Progenitor cell of endocrine pancreas (in vitro differentiated cells): ENCODE results near the gene MCTP1. TPM values are rescaled to one million over a fixed set of nuclear protein-coding genes. Genes with fewer than 3 reads are reported as not detected.
"Not testable (repeated sequence)": the region's sequence is repeated elsewhere in the genome, so short reads cannot be mapped to it uniquely, and the experiment has no call there.

Experiments used
- DNase-seq: peaks from one replicate; pipeline ENCODE4 v3.0.0; 2021; ENCODE audit warnings: low spot score; ENCODE audit not compliant: unreplicated experiment
- H3K27ac Mint-ChIP-seq: 2 replicates; pipeline ENCODE4 v1.8.0; 2021; ENCODE audit warnings: mild to moderate bottlenecking, moderate library complexity, mixed read lengths
- H3K27me3 Mint-ChIP-seq: 2 replicates; pipeline ENCODE4 v1.8.0; 2021; ENCODE audit warnings: mixed read lengths
- H3K36me3 Mint-ChIP-seq: 2 replicates; pipeline ENCODE4 v1.8.0; 2022; ENCODE audit warnings: mixed read lengths; ENCODE audit not compliant: insufficient read depth
- H3K4me1 Mint-ChIP-seq: 2 replicates; pipeline ENCODE4 v1.8.0; 2021; ENCODE audit warnings: low read depth, mixed read lengths
- H3K4me3 Mint-ChIP-seq: 2 replicates; pipeline ENCODE4 v1.8.0; 2021; ENCODE audit warnings: low read depth, mild to moderate bottlenecking, moderate library complexity, mixed read lengths
- H3K9me3 Mint-ChIP-seq: 2 replicates; pipeline ENCODE4 v1.8.0; 2021; ENCODE audit warnings: low read depth, mixed read lengths
- total RNA-seq: library from RNA; stranded (reverse); gene quantifications from 2 replicates; pipeline ENCODE4 v1.2.1, GENCODE V29; 2021
- TF ChIP-seq, protein P1 (sequence below): fragments of 200-600 bp; sonication (generic); IDR thresholded peaks from one replicate; pipeline ENCODE4 v1.5.0; 2021; ENCODE audit warnings: antibody characterized with exemption, mild to moderate bottlenecking; ENCODE audit not compliant: unreplicated experiment

Gene MCTP1
- total RNA-seq, 1 donor from 2014 or later, result 1.7 TPM

GRCh38 chr5:95005811-95006210, 279.1 kb downstream of the MCTP1 start:
- Mint-ChIP-seq H3K27me3 (no peaks in the 10 kb centered on the region), H3K9me3 (peaks cover 17% of the 10 kb centered on the region), H3K4me1 (no peaks in the 10 kb centered on the region), H3K36me3 (peaks cover 2% of the 10 kb centered on the region), H3K27ac (no peak overlapping the region), H3K4me3 (no peak overlapping the region)
- TF ChIP-seq, protein P1, sequence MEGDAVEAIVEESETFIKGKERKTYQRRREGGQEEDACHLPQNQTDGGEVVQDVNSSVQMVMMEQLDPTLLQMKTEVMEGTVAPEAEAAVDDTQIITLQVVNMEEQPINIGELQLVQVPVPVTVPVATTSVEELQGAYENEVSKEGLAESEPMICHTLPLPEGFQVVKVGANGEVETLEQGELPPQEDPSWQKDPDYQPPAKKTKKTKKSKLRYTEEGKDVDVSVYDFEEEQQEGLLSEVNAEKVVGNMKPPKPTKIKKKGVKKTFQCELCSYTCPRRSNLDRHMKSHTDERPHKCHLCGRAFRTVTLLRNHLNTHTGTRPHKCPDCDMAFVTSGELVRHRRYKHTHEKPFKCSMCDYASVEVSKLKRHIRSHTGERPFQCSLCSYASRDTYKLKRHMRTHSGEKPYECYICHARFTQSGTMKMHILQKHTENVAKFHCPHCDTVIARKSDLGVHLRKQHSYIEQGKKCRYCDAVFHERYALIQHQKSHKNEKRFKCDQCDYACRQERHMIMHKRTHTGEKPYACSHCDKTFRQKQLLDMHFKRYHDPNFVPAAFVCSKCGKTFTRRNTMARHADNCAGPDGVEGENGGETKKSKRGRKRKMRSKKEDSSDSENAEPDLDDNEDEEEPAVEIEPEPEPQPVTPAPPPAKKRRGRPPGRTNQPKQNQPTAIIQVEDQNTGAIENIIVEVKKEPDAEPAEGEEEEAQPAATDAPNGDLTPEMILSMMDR, result no peak
- no peak for DNase-seq

GRCh38 chr5:94998670-94999069, 286.2 kb downstream of the MCTP1 start:
- H3K27ac Mint-ChIP-seq, result no peak overlapping the region
- no peak overlapping the region for H3K4me3 Mint-ChIP-seq
- TF ChIP-seq, protein P1, result no peak
- no peak for DNase-seq
- H3K4me1 Mint-ChIP-seq, result peaks cover 21% of the 10 kb centered on the region
- no peaks in the 10 kb centered on the region for H3K27me3 Mint-ChIP-seq
- H3K9me3 Mint-ChIP-seq, result peaks cover 6% of the 10 kb centered on the region
- H3K36me3 Mint-ChIP-seq, result no peaks in the 10 kb centered on the region

DNA sequence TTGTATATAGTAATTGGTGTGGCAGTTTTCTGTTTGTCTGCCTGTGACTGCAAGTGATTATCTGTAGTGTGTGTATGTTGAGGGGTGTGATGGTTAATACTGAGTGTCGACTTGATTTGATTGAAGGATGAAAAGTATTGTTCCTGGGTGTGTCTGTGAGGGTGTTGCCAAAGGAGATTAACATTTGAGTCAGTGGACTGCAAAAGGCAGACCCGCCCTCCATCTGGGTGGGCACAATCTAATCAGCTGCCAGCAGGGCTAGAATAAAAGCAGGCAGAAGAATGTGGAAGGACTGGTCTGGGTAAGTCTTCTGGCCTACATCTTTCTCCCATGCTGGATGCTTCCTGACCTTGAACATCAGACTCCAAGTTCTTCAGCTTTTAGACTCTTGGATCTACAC, 290.4 kb downstream of the MCTP1 start:
- not testable (repeated sequence) for H3K36me3 Mint-ChIP-seq, DNase-seq, H3K27ac Mint-ChIP-seq, H3K27me3 Mint-ChIP-seq, H3K9me3 Mint-ChIP-seq
- Mint-ChIP-seq H3K4me1 (peaks cover 21% of the 10 kb centered on the region), H3K4me3 (peak overlapping the region; percentile 7)

DNA sequence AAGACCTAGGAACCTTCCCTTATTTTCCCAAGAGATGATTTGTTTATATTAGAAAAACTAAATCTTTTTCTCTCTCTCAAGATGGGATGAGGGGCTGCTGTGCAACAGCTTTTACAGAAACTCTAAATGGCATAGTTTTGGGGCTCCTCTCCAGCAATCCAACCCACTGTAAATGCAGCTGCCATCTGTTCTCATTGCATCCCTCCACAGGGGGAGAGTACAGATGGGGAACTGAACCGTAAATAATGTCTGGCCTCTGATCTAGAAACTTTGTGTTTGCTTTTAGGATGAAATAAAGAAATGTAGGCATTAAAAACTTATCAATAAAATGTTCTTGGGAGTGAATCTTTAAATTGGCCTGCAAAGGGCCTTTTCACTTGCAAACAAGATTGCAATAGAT, 291.4 kb downstream of the MCTP1 start:
- H3K9me3 Mint-ChIP-seq, result no peaks in the 10 kb centered on the region
- no peak overlapping the region for H3K4me3 Mint-ChIP-seq
- TF ChIP-seq, protein P1, result no peak
- H3K27ac Mint-ChIP-seq, result no peak overlapping the region
- H3K27me3 Mint-ChIP-seq, result no peaks in the 10 kb centered on the region
- H3K36me3 Mint-ChIP-seq, result no peaks in the 10 kb centered on the region
- H3K4me1 Mint-ChIP-seq, result peaks cover 16% of the 10 kb centered on the region
- DNase-seq, result no peak

- Mint-ChIP-seq H3K9me3 (no peaks in the 10 kb centered on the region), H3K27ac (no peak overlapping the region), H3K36me3 (no peaks in the 10 kb centered on the region), H3K4me1 (peaks cover 13% of the 10 kb centered on the region), H3K4me3 (no peak overlapping the region), H3K27me3 (no peaks in the 10 kb centered on the region)
- TF ChIP-seq, protein P1, result no peak
- DNase-seq, result no peak
These were observed 292.6 kb downstream of the MCTP1 start for GRCh38 chr5:94992325-94992724.

- DNase-seq, result no peak
- TF ChIP-seq, protein P1, result no peak
- Mint-ChIP-seq H3K36me3 (no peaks in the 10 kb centered on the region), H3K9me3 (no peaks in the 10 kb centered on the region), H3K27ac (no peak overlapping the region), H3K4me1 (no peaks in the 10 kb centered on the region), H3K27me3 (no peaks in the 10 kb centered on the region), H3K4me3 (no peak overlapping the region)
These were observed 300.9 kb downstream of the MCTP1 start for GRCh38 chr5:94983861-94984535.
